ENCODE measurements around the gene SLCO2A1. TPM values are rescaled to one million over a fixed set of nuclear protein-coding genes. Genes with fewer than 3 reads are reported as not detected.

Gene SLCO2A1
- total and polyA plus RNA-seq, 2 experiments from 2014 or later, result 0.31 to 1.0 TPM

DNA sequence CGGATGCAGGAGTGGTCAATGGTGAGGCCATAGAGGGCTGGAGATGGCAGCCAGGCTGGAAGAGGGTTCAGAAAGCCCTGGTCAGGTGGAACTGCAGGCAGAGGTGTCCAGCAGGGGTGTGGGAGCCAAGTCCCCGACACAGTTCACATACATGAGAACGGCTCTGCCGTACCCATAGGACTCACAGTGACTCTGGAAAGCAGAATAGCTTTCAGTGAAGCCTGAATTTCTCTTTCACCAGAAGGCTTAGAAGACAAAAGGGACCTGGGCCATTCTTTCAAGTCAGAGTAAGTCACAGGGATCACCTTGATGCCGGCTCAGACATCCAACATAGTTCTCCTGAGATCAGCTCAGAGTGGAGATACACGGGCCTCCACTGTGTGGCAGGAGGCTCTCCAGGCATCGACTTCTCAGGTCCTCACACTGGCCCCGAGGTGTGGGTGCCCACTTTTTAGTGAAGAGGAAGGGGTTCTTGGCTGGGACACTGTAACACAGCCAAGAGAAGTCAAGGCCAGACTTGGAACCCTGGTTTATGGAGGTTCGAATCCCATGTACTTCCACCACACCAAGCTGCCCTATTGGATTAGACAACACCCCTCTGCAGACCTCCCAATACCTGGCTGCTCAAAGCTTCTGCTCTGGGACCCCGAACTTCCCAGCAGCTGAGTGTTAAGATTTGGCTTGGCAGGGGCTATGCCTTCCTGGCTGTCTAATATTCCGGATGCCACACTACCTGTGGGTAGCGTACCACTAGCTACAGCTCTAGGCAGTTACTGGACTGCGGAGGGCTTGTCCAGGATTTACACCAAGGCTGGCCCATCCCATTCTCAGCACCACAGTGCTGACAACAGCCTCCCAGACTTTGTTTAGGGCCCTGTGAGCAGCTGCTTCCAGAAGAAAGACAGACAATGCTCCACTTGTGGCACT lies 93.6 kb downstream of the SLCO2A1 start (continued):
- TF ChIP-seq CTCF (conservative IDR thresholded peaks at IDR 0.05; ENCODE audit: low read depth in 2 of 2), result no peak
- TF ChIP-seq POLR2AphosphoS5 (IDR thresholded peaks at IDR 0.05; ENCODE audit: low read depth), result no peak
- TF ChIP-seq STAT1 (IDR thresholded peaks at IDR 0.05; ENCODE audit: unreplicated experiment), result no peak
- no peak for TF ChIP-seq EZH2 (IDR thresholded peaks at IDR 0.05; ENCODE audit: low read depth, unreplicated experiment)
- TF ChIP-seq CREB1 (CRISPR knock-in tag; IDR thresholded peaks at IDR 0.05; ENCODE audit: low read depth), result no peak
- TF ChIP-seq, protein P1, sequence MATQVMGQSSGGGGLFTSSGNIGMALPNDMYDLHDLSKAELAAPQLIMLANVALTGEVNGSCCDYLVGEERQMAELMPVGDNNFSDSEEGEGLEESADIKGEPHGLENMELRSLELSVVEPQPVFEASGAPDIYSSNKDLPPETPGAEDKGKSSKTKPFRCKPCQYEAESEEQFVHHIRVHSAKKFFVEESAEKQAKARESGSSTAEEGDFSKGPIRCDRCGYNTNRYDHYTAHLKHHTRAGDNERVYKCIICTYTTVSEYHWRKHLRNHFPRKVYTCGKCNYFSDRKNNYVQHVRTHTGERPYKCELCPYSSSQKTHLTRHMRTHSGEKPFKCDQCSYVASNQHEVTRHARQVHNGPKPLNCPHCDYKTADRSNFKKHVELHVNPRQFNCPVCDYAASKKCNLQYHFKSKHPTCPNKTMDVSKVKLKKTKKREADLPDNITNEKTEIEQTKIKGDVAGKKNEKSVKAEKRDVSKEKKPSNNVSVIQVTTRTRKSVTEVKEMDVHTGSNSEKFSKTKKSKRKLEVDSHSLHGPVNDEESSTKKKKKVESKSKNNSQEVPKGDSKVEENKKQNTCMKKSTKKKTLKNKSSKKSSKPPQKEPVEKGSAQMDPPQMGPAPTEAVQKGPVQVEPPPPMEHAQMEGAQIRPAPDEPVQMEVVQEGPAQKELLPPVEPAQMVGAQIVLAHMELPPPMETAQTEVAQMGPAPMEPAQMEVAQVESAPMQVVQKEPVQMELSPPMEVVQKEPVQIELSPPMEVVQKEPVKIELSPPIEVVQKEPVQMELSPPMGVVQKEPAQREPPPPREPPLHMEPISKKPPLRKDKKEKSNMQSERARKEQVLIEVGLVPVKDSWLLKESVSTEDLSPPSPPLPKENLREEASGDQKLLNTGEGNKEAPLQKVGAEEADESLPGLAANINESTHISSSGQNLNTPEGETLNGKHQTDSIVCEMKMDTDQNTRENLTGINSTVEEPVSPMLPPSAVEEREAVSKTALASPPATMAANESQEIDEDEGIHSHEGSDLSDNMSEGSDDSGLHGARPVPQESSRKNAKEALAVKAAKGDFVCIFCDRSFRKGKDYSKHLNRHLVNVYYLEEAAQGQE (IDR thresholded peaks at IDR 0.05; ENCODE audit: unreplicated experiment), result no peak
- no peak for TF ChIP-seq NANOG (IDR thresholded peaks at IDR 0.05; ENCODE audit: borderline replicate concordance)
- TF ChIP-seq, protein P2, sequence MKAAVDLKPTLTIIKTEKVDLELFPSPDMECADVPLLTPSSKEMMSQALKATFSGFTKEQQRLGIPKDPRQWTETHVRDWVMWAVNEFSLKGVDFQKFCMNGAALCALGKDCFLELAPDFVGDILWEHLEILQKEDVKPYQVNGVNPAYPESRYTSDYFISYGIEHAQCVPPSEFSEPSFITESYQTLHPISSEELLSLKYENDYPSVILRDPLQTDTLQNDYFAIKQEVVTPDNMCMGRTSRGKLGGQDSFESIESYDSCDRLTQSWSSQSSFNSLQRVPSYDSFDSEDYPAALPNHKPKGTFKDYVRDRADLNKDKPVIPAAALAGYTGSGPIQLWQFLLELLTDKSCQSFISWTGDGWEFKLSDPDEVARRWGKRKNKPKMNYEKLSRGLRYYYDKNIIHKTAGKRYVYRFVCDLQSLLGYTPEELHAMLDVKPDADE (IDR thresholded peaks at IDR 0.05), result no peak

DNA sequence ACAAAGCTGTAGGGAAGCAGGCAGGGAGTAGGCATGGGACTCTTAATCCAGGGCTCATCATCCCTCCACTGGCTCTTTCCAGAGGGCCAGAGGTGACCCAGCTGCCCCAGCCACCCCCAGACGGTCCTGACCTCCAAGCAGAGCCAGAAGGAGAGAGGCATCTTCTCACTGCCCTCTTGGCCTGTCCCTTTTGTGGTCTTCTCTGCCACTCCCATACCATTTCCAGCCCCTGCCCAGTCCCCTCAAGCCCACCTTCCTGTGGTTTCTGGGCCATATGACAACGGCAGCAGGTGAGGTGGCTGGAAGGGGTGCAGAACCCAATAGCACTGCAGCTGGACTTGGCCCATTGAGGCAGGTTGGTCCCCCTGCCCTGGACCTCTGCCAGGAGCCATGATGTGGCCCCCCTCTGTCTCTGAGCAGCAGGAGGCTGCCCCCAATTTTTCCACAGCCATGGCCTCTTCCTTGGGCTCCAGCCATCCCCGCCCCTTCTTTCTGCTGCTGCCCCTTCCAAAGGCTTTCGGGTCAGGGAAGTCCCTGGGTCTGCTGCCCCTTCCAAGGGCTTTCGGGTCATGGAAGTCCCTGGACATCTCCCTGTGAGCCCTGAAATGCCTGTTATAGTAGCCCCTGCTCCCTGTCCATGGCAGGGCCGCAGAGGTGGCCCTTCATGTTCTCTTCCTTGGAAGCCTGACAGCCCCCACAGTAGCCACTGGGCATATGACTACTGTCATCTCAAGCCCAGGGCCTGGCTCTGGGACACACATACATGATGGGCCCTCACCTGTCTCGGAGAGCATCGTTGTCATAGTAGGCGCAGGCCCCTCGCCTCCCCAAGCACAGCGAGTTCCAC lies 94.5 kb downstream of the SLCO2A1 start:
- no peaks in the 10 kb centered on the region for H3K36me3 Mint-ChIP-seq (ENCODE audit: low read depth)
- TF ChIP-seq EZH2 (IDR thresholded peaks at IDR 0.05; ENCODE audit: low read depth, unreplicated experiment) (no peak), STAT1 (IDR thresholded peaks at IDR 0.05; ENCODE audit: unreplicated experiment) (no peak), ZNF331 (CRISPR knock-in tag; IDR thresholded peaks at IDR 0.05; ENCODE audit: low read depth) (no peak), ZNF114 (CRISPR knock-in tag; IDR thresholded peaks at IDR 0.05) (no peak)

More for the DNA sequence above, 94.5 kb downstream of the SLCO2A1 start:
- H3K27ac Mint-ChIP-seq, result no peak overlapping the region
- peaks cover 12% of the 10 kb centered on the region for H3K4me1 Mint-ChIP-seq
- H3F3A ChIP-seq (replicated peaks; ENCODE audit: low read depth), result no peaks in the 10 kb centered on the region
- H3K27me3 ChIP-seq (ENCODE audit: insufficient read depth), result no peaks in the 10 kb centered on the region
- no peaks in the 10 kb centered on the region for H3K36me3 ChIP-seq (ENCODE audit: insufficient read depth)
- ATAC-seq (no peak), DNase-seq (ENCODE audit: low spot score) (no peak)
- no peaks in the 10 kb centered on the region for H3K4me1 ChIP-seq (ENCODE audit: insufficient read depth)
- no peak overlapping the region for H3K27ac ChIP-seq (ENCODE audit: low read depth)
- no peaks in the 10 kb centered on the region for H4K20me1 ChIP-seq (replicated peaks; ENCODE audit: insufficient read depth)
- H3K9me2 ChIP-seq (ENCODE audit: insufficient read depth), result no peaks in the 10 kb centered on the region
- no peak overlapping the region for H3K4me3 Mint-ChIP-seq
- peaks cover 5% of the 10 kb centered on the region for H3K27me3 Mint-ChIP-seq (ENCODE audit: insufficient read depth, low read depth, poor library complexity)
- H3K4me3 ChIP-seq, result no peak overlapping the region
- H3K9me3 Mint-ChIP-seq, result no peaks in the 10 kb centered on the region
- no peak overlapping the region for H2AFZ ChIP-seq
- no peaks in the 10 kb centered on the region for H3K79me2 ChIP-seq (replicated peaks; ENCODE audit: insufficient read depth)
- no peak overlapping the region for H3K4me2 ChIP-seq

All from GM23338 (cell line).